ENCODE data around the gene LARP4B.

LARP4B gene

GRCh38 chr10:927131-927530 is 4.4 kb downstream of the LARP4B start:
- peaks cover 2% of the 10 kb centered on the region for H3K36me3 ChIP-seq (ENCODE audit: control insufficient read depth, insufficient read depth, low read length)
- H3K4me1 ChIP-seq (ENCODE audit: control insufficient read depth, insufficient read depth, low read length, poor library complexity, severe bottlenecking), result peaks cover 12% of the 10 kb centered on the region
- H3K27ac ChIP-seq (ENCODE audit: insufficient read depth, low read length, poor library complexity, severe bottlenecking), result no peak overlapping the region
- H3K4me3 ChIP-seq (ENCODE audit: insufficient read depth, low read depth, low read length, poor library complexity, severe bottlenecking), result no peak overlapping the region
- no peaks in the 10 kb centered on the region for H3K27me3 ChIP-seq (replicated peaks; ENCODE audit: control insufficient read depth, insufficient read depth, low read length, poor library complexity, severe bottlenecking)
- no peak for DNase-seq
- no peaks in the 10 kb centered on the region for H3K9me3 ChIP-seq (ENCODE audit: control insufficient read depth, low read length)

- Histone ChIP-seq H3K27me3 (replicated peaks; ENCODE audit: control insufficient read depth, insufficient read depth, low read length, poor library complexity, severe bottlenecking) (no peaks in the 10 kb centered on the region), H3K4me3 (ENCODE audit: insufficient read depth, low read depth, low read length, poor library complexity, severe bottlenecking) (no peak overlapping the region), H3K36me3 (ENCODE audit: control insufficient read depth, insufficient read depth, low read length) (peaks cover 3% of the 10 kb centered on the region), H3K4me1 (ENCODE audit: control insufficient read depth, insufficient read depth, low read length, poor library complexity, severe bottlenecking) (peaks cover 10% of the 10 kb centered on the region), H3K9me3 (ENCODE audit: control insufficient read depth, low read length) (no peaks in the 10 kb centered on the region), H3K27ac (ENCODE audit: insufficient read depth, low read length, poor library complexity, severe bottlenecking) (no peak overlapping the region)
- no peak for DNase-seq
Measured at GRCh38 chr10:926075-926698, 5.3 kb downstream of the LARP4B start.

GRCh38 chr10:924524-924859 is 7.0 kb downstream of the LARP4B start:
- peaks cover 3% of the 10 kb centered on the region for H3K36me3 ChIP-seq (ENCODE audit: control insufficient read depth, insufficient read depth, low read length)
- H3K4me3 ChIP-seq (ENCODE audit: insufficient read depth, low read depth, low read length, poor library complexity, severe bottlenecking), result no peak overlapping the region
- peaks cover 5% of the 10 kb centered on the region for H3K4me1 ChIP-seq (ENCODE audit: control insufficient read depth, insufficient read depth, low read length, poor library complexity, severe bottlenecking)
- H3K27me3 ChIP-seq (replicated peaks; ENCODE audit: control insufficient read depth, insufficient read depth, low read length, poor library complexity, severe bottlenecking), result no peaks in the 10 kb centered on the region
- H3K27ac ChIP-seq (ENCODE audit: insufficient read depth, low read length, poor library complexity, severe bottlenecking), result no peak overlapping the region
- no peak for DNase-seq
- H3K9me3 ChIP-seq (ENCODE audit: control insufficient read depth, low read length), result no peaks in the 10 kb centered on the region

- DNase-seq, result no peak
- H3K27me3 ChIP-seq (replicated peaks; ENCODE audit: control insufficient read depth, insufficient read depth, low read length, poor library complexity, severe bottlenecking), result no peaks in the 10 kb centered on the region
- H3K36me3 ChIP-seq (ENCODE audit: control insufficient read depth, insufficient read depth, low read length), result peaks cover 3% of the 10 kb centered on the region
- no peak overlapping the region for H3K27ac ChIP-seq (ENCODE audit: insufficient read depth, low read length, poor library complexity, severe bottlenecking)
- no peak overlapping the region for H3K4me3 ChIP-seq (ENCODE audit: insufficient read depth, low read depth, low read length, poor library complexity, severe bottlenecking)
- H3K4me1 ChIP-seq (ENCODE audit: control insufficient read depth, insufficient read depth, low read length, poor library complexity, severe bottlenecking), result peaks cover 5% of the 10 kb centered on the region
- H3K9me3 ChIP-seq (ENCODE audit: control insufficient read depth, low read length), result no peaks in the 10 kb centered on the region
Measured at GRCh38 chr10:923844-924523, 7.5 kb downstream of the LARP4B start.

DNA sequence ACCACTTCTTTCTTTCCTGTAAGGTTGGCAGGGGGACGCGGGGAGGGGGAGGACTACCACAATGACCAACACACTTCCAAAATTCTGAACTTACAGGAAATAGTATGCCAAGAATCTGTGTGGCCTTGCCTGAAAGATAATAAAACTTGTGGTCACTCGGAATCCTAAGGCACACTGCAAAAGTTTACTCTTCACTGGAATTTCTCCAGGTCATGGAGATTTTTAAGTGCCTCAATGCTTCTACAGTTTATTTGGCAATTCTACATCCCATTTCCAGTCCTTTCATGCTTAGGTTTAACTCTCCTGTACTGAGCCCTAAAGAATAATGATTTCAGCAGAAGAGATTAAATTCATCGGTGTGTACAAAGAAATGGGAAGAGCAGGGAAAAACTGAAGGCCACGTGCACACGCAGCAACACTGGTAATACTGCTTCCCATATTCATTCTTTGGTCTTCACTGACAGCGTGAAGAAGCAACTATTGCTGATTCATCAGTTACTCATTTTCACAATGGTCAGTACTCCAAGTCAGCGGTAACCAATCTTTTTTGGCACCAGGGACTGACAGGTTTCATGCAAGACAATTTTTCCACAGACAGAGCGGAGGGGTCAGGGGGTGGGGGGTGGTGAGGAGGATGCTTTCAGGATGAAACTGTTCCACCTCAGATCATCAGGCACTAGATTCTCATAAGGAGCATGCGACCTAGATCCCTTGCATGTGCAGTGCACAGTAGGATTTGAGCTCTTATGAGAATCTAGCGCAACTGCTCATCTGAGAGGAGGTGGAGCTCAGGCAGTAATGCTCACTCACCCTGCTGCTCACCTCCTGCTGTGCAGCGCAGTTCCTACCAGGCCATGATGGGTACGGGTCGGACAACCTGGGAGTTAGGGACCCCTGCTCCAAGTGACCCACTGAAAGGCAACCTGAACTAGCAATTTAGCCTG is 9.8 kb downstream of the LARP4B start:
- peaks cover 3% of the 10 kb centered on the region for H3K36me3 ChIP-seq (ENCODE audit: control insufficient read depth, insufficient read depth, low read length)
- H3K27ac ChIP-seq (ENCODE audit: insufficient read depth, low read length, poor library complexity, severe bottlenecking), result no peak overlapping the region
- H3K9me3 ChIP-seq (ENCODE audit: control insufficient read depth, low read length), result no peaks in the 10 kb centered on the region
- H3K4me1 ChIP-seq (ENCODE audit: control insufficient read depth, insufficient read depth, low read length, poor library complexity, severe bottlenecking), result peaks cover 5% of the 10 kb centered on the region
- no peak for DNase-seq
- H3K4me3 ChIP-seq (ENCODE audit: insufficient read depth, low read depth, low read length, poor library complexity, severe bottlenecking), result no peak overlapping the region
- H3K27me3 ChIP-seq (replicated peaks; ENCODE audit: control insufficient read depth, insufficient read depth, low read length, poor library complexity, severe bottlenecking), result no peaks in the 10 kb centered on the region

GRCh38 chr10:920450-920849 is 11.1 kb downstream of the LARP4B start:
- H3K9me3 ChIP-seq (ENCODE audit: control insufficient read depth, low read length), result no peaks in the 10 kb centered on the region

GRCh38 chr10:919481-919880 is 12.0 kb downstream of the LARP4B start:
- Histone ChIP-seq H3K27me3 (replicated peaks; ENCODE audit: control insufficient read depth, insufficient read depth, low read length, poor library complexity, severe bottlenecking) (no peaks in the 10 kb centered on the region), H3K27ac (ENCODE audit: insufficient read depth, low read length, poor library complexity, severe bottlenecking) (no peak overlapping the region), H3K9me3 (ENCODE audit: control insufficient read depth, low read length) (no peaks in the 10 kb centered on the region), H3K4me3 (ENCODE audit: insufficient read depth, low read depth, low read length, poor library complexity, severe bottlenecking) (no peak overlapping the region), H3K36me3 (ENCODE audit: control insufficient read depth, insufficient read depth, low read length) (peaks cover 3% of the 10 kb centered on the region), H3K4me1 (ENCODE audit: control insufficient read depth, insufficient read depth, low read length, poor library complexity, severe bottlenecking) (peaks cover 5% of the 10 kb centered on the region)
- no peak for DNase-seq

More at GRCh38 chr10:920450-920849, 11.1 kb downstream of the LARP4B start:
- H3K4me3 ChIP-seq (ENCODE audit: insufficient read depth, low read depth, low read length, poor library complexity, severe bottlenecking), result no peak overlapping the region
- H3K27me3 ChIP-seq (replicated peaks; ENCODE audit: control insufficient read depth, insufficient read depth, low read length, poor library complexity, severe bottlenecking), result no peaks in the 10 kb centered on the region
- peaks cover 5% of the 10 kb centered on the region for H3K4me1 ChIP-seq (ENCODE audit: control insufficient read depth, insufficient read depth, low read length, poor library complexity, severe bottlenecking)
- no peak for DNase-seq
- H3K36me3 ChIP-seq (ENCODE audit: control insufficient read depth, insufficient read depth, low read length), result peaks cover 3% of the 10 kb centered on the region
- no peak overlapping the region for H3K27ac ChIP-seq (ENCODE audit: insufficient read depth, low read length, poor library complexity, severe bottlenecking)

GRCh38 chr10:917999-918398 is 13.5 kb downstream of the LARP4B start:
- no peak overlapping the region for H3K4me3 ChIP-seq (ENCODE audit: insufficient read depth, low read depth, low read length, poor library complexity, severe bottlenecking)
- H3K27me3 ChIP-seq (replicated peaks; ENCODE audit: control insufficient read depth, insufficient read depth, low read length, poor library complexity, severe bottlenecking), result no peaks in the 10 kb centered on the region
- H3K9me3 ChIP-seq (ENCODE audit: control insufficient read depth, low read length), result no peaks in the 10 kb centered on the region
- peaks cover 3% of the 10 kb centered on the region for H3K36me3 ChIP-seq (ENCODE audit: control insufficient read depth, insufficient read depth, low read length)
- DNase-seq, result no peak
- H3K27ac ChIP-seq (ENCODE audit: insufficient read depth, low read length, poor library complexity, severe bottlenecking), result no peak overlapping the region
- H3K4me1 ChIP-seq (ENCODE audit: control insufficient read depth, insufficient read depth, low read length, poor library complexity, severe bottlenecking), result no peaks in the 10 kb centered on the region

- Histone ChIP-seq H3K27me3 (replicated peaks; ENCODE audit: control insufficient read depth, insufficient read depth, low read length, poor library complexity, severe bottlenecking) (no peaks in the 10 kb centered on the region), H3K4me3 (ENCODE audit: insufficient read depth, low read depth, low read length, poor library complexity, severe bottlenecking) (no peak overlapping the region), H3K4me1 (ENCODE audit: control insufficient read depth, insufficient read depth, low read length, poor library complexity, severe bottlenecking) (no peaks in the 10 kb centered on the region), H3K9me3 (ENCODE audit: control insufficient read depth, low read length) (no peaks in the 10 kb centered on the region), H3K36me3 (ENCODE audit: control insufficient read depth, insufficient read depth, low read length) (peaks cover 3% of the 10 kb centered on the region), H3K27ac (ENCODE audit: insufficient read depth, low read length, poor library complexity, severe bottlenecking) (no peak overlapping the region)
- no peak for DNase-seq
Measured at GRCh38 chr10:917416-917720, 14.1 kb downstream of the LARP4B start.
